ENCODE measurements around the gene CNP.

DNA sequence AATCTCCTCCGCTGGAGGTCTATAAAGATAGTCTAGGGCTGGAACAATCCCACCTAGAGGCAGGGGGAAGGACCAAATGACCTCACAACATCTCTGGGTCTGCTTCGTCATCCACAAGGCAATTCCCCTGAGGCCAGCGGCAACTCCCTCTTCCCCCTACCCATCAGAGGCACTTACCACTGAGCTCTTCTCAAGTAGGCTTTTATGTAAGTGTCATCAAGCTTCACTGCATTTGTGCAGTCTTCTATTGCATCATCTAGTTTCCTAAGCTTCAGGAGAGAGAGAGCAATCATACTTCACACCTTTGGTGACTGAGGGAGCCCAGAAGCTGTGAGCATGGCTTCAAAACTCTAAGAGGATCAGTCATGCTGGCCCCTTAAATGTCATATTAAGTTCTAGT lies 21.0 kb downstream of the CNP start:
- TF ChIP-seq, protein P1, sequence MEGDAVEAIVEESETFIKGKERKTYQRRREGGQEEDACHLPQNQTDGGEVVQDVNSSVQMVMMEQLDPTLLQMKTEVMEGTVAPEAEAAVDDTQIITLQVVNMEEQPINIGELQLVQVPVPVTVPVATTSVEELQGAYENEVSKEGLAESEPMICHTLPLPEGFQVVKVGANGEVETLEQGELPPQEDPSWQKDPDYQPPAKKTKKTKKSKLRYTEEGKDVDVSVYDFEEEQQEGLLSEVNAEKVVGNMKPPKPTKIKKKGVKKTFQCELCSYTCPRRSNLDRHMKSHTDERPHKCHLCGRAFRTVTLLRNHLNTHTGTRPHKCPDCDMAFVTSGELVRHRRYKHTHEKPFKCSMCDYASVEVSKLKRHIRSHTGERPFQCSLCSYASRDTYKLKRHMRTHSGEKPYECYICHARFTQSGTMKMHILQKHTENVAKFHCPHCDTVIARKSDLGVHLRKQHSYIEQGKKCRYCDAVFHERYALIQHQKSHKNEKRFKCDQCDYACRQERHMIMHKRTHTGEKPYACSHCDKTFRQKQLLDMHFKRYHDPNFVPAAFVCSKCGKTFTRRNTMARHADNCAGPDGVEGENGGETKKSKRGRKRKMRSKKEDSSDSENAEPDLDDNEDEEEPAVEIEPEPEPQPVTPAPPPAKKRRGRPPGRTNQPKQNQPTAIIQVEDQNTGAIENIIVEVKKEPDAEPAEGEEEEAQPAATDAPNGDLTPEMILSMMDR (conservative IDR thresholded peaks at IDR 0.05 in 1 of 2, IDR thresholded peaks at IDR 0.05 in 1 of 2; ENCODE audit: extremely low read depth in 1 of 2, insufficient read depth in 1 of 2, low read depth in 1 of 2, low read length in 2 of 2) = no peak
- TF ChIP-seq EZH2 (IDR thresholded peaks at IDR 0.05; ENCODE audit: borderline replicate concordance, low read length) = no peak

Data from mammary epithelial cell (primary cell).